Measurements from ENCODE around the gene KCNE3. TPM values are rescaled to one million over a fixed set of nuclear protein-coding genes. Genes with fewer than 3 reads are reported as not detected.

The KCNE3 gene
- total and polyA plus RNA-seq, 2 experiments from 2014 or later: 2.3 to 10.6 TPM

GRCh38 chr11:74438681-74439080, 28.7 kb downstream of the KCNE3 start (continued):
- no peak for TF ChIP-seq ZNF462 (CRISPR knock-in tag; IDR thresholded peaks at IDR 0.05)
- TF ChIP-seq POLR2AphosphoS5 (IDR thresholded peaks at IDR 0.05; ENCODE audit: low read depth): no peak
- TF ChIP-seq REST (IDR thresholded peaks at IDR 0.05; ENCODE audit: unreplicated experiment): no peak
- no peak for TF ChIP-seq ZNF114 (CRISPR knock-in tag; IDR thresholded peaks at IDR 0.05)
- TF ChIP-seq JUNB (IDR thresholded peaks at IDR 0.05; ENCODE audit: unreplicated experiment): no peak
- no peak for TF ChIP-seq CREB1 (CRISPR knock-in tag; IDR thresholded peaks at IDR 0.05; ENCODE audit: low read depth)
- TF ChIP-seq NANOG (IDR thresholded peaks at IDR 0.05; ENCODE audit: borderline replicate concordance): no peak
- no peak for TF ChIP-seq EZH2phosphoT487 (IDR thresholded peaks at IDR 0.05; ENCODE audit: unreplicated experiment)
- TF ChIP-seq EZH2 (IDR thresholded peaks at IDR 0.05; ENCODE audit: low read depth, unreplicated experiment): no peak
